Measurements from ENCODE around the gene IKZF1.

IKZF1 gene

GRCh38 chr7:50370884-50371283, 66.4 kb downstream of the IKZF1 start:
- peak overlapping the region; percentile 99 for H3K27ac Mint-ChIP-seq
- no peak for DNase-seq
- H3K36me3 Mint-ChIP-seq (ENCODE audit: low read depth) = peaks cover 99% of the 10 kb centered on the region
- no peaks in the 10 kb centered on the region for H3K9me3 Mint-ChIP-seq
- H3K27me3 Mint-ChIP-seq = no peaks in the 10 kb centered on the region
- peaks cover 97% of the 10 kb centered on the region for H3K4me1 Mint-ChIP-seq (ENCODE audit: low read depth)
- peak overlapping the region; percentile 62 for H3K4me3 Mint-ChIP-seq

DNA sequence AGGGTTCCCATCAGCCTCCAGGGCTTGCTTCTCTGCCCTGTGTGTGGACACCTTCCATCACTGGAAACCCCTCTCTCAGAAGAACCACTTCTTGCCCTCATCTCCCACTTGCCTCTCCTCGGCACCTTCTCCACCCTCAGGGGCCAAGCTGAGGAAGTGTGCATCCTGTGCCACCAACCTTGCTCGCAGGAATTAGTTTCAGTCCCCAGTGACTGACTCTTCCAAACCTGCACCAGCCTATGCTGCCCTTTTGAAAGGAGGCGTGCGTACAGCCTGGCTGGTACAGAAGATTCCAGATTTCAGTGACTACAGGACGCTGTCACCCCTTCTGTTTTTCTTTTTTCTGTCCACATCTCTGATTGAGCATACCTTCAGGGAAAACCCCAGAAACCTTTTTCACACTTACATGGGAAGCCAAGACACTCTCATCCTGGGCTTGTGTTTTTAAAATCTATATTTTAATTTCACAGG, 67.1 kb downstream of the IKZF1 start:
- peak overlapping the region; percentile 99 for H3K27ac Mint-ChIP-seq
- H3K4me1 Mint-ChIP-seq (ENCODE audit: low read depth) = peaks cover 98% of the 10 kb centered on the region
- no peak for DNase-seq
- H3K36me3 Mint-ChIP-seq (ENCODE audit: low read depth) = peaks cover 99% of the 10 kb centered on the region
- H3K9me3 Mint-ChIP-seq = no peaks in the 10 kb centered on the region
- no peaks in the 10 kb centered on the region for H3K27me3 Mint-ChIP-seq
- H3K4me3 Mint-ChIP-seq = peak overlapping the region; percentile 62

GRCh38 chr7:50372923-50373322, 68.4 kb downstream of the IKZF1 start:
- Mint-ChIP-seq H3K27ac (peak overlapping the region; percentile 99), H3K4me1 (ENCODE audit: low read depth) (peaks cover 98% of the 10 kb centered on the region), H3K4me3 (peak overlapping the region; percentile 23), H3K27me3 (no peaks in the 10 kb centered on the region), H3K36me3 (ENCODE audit: low read depth) (peaks cover 99% of the 10 kb centered on the region), H3K9me3 (no peaks in the 10 kb centered on the region)
- DNase-seq = no peak

DNA sequence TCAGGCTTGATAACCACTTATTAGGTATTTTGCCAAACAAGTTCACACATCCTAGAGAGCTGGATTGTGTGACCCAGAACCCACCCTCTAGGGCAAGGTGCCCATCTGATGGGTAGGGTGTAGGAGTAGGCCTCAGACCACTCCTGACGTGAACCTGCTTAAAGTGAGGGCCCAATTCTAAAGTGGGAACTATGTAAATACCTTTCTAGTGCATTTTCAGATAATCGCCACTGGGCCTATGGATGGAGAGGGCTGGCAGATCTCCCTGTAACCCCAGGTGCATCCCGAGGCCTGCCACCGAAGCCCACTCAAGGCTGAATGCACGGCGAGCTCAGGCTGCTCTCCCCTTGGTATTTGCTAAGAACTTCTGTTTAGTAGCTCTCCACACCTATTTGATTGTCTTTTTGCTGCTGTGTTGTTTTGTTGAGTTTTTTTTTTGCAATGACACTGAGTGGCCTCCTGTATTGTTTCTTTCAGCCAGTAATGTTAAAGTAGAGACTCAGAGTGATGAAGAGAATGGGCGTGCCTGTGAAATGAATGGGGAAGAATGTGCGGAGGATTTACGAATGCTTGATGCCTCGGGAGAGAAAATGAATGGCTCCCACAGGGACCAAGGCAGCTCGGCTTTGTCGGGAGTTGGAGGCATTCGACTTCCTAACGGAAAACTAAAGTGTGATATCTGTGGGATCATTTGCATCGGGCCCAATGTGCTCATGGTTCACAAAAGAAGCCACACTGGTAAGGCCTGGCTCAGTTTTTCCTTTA, 71.7 kb downstream of the IKZF1 start:
- Mint-ChIP-seq H3K4me1 (ENCODE audit: low read depth) (peaks cover 99% of the 10 kb centered on the region), H3K27ac (peak overlapping the region; percentile 86), H3K36me3 (ENCODE audit: low read depth) (peaks cover 99% of the 10 kb centered on the region), H3K9me3 (no peaks in the 10 kb centered on the region), H3K4me3 (no peak overlapping the region), H3K27me3 (no peaks in the 10 kb centered on the region)
- no peak for DNase-seq

- peak overlapping the region; percentile 86 for H3K27ac Mint-ChIP-seq
- peaks cover 99% of the 10 kb centered on the region for H3K36me3 Mint-ChIP-seq (ENCODE audit: low read depth)
- no peaks in the 10 kb centered on the region for H3K27me3 Mint-ChIP-seq
- no peak overlapping the region for H3K4me3 Mint-ChIP-seq
- no peaks in the 10 kb centered on the region for H3K9me3 Mint-ChIP-seq
- peaks cover 98% of the 10 kb centered on the region for H3K4me1 Mint-ChIP-seq (ENCODE audit: low read depth)
- no peak for DNase-seq
These were observed 72.8 kb downstream of the IKZF1 start for GRCh38 chr7:50377356-50377755.

DNA sequence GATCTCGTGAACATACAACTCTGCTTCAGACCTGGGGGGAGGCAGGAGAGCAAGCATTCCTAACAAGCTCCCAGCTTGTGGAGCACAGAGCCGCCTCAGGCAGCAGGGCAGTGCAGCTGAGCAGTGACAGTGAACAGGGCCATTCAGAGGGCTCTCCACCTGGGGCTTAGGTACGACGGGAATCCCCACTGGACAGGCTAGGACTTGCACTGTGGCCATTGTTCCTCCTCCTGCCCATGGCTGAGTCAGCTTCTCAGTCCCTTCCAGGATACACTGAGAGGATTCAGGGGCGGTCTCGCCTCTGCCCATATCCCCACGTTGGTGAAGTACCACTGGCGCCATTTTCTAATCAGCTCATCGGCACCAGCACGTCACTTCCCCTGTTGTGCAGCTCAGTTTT, 74.6 kb downstream of the IKZF1 start:
- Mint-ChIP-seq H3K36me3 (ENCODE audit: low read depth) (peaks cover 99% of the 10 kb centered on the region), H3K27ac (peak overlapping the region; percentile 86), H3K4me3 (no peak overlapping the region), H3K27me3 (no peaks in the 10 kb centered on the region), H3K9me3 (no peaks in the 10 kb centered on the region), H3K4me1 (ENCODE audit: low read depth) (peaks cover 98% of the 10 kb centered on the region)
- DNase-seq = no peak

DNA sequence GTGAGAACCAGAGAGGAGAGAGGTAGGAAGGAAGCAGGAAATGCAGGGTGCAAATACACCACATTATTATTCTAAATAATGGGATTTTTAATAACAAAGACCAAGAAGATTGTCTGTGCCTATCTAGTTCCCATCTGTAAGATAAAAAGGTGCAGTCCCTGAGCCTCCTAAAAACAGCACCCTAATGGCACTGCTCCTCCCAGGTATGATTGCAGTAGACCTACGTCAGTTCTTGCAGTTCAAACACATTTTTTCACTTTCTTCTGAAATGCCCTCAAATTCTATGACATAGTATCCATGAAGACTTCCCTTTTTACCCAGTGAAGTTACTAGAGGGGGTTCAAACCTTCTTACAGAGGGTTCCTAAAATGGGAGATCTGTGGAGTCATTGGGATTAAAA, 75.0 kb downstream of the IKZF1 start:
- H3K4me1 Mint-ChIP-seq (ENCODE audit: low read depth) = peaks cover 98% of the 10 kb centered on the region
- no peaks in the 10 kb centered on the region for H3K9me3 Mint-ChIP-seq
- peak overlapping the region; percentile 86 for H3K27ac Mint-ChIP-seq
- no peak for DNase-seq
- H3K27me3 Mint-ChIP-seq = no peaks in the 10 kb centered on the region
- peaks cover 99% of the 10 kb centered on the region for H3K36me3 Mint-ChIP-seq (ENCODE audit: low read depth)
- no peak overlapping the region for H3K4me3 Mint-ChIP-seq

DNA sequence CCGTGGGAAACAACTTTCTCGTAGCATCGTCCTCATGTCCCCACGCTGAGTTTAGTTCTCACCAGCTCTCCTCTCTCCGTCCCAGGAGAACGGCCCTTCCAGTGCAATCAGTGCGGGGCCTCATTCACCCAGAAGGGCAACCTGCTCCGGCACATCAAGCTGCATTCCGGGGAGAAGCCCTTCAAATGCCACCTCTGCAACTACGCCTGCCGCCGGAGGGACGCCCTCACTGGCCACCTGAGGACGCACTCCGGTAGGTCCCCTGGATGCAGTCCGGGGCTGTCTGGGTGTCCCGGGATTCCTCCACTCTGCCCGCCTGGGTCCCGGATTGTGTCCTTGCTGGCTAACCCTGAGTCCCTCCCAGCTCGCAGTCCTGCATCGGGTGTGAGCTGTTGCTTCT, 77.9 kb downstream of the IKZF1 start:
- H3K36me3 Mint-ChIP-seq (ENCODE audit: low read depth) = peaks cover 98% of the 10 kb centered on the region
- H3K4me1 Mint-ChIP-seq (ENCODE audit: low read depth) = peaks cover 93% of the 10 kb centered on the region
- H3K9me3 Mint-ChIP-seq = no peaks in the 10 kb centered on the region
- no peak overlapping the region for H3K4me3 Mint-ChIP-seq
- H3K27me3 Mint-ChIP-seq = no peaks in the 10 kb centered on the region
- H3K27ac Mint-ChIP-seq = peak overlapping the region; percentile 86
- no peak for DNase-seq

GRCh38 chr7:50387351-50387750, 82.8 kb downstream of the IKZF1 start:
- Mint-ChIP-seq H3K36me3 (ENCODE audit: low read depth) (peaks cover 98% of the 10 kb centered on the region), H3K27me3 (no peaks in the 10 kb centered on the region), H3K4me3 (no peak overlapping the region), H3K27ac (peak overlapping the region; percentile 88), H3K4me1 (ENCODE audit: low read depth) (peaks cover 91% of the 10 kb centered on the region), H3K9me3 (no peaks in the 10 kb centered on the region)
- no peak for DNase-seq

DNA sequence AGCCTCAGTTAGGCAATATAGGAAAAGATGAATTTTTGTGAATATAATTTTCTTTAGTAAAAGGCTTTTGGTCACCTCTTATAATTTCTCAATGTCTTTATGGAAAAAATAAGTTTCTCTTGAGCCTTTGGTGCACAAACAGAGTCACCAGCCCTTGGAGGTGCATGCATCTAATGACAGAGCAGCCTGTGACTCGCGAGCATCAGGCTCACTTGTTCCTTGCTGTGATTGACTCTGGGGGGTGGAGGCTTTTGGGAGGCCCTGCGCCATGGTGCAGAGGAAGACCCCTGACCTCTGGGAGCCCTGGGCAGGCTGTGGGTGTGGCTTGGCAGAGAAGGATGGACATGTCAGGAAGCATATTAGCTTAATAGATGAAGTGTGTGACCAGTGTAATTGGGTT, 85.4 kb downstream of the IKZF1 start:
- Mint-ChIP-seq H3K9me3 (peaks cover 3% of the 10 kb centered on the region), H3K36me3 (ENCODE audit: low read depth) (peaks cover 98% of the 10 kb centered on the region), H3K27me3 (no peaks in the 10 kb centered on the region), H3K4me1 (ENCODE audit: low read depth) (peaks cover 90% of the 10 kb centered on the region), H3K27ac (peak overlapping the region; percentile 99), H3K4me3 (no peak overlapping the region)
- DNase-seq = no peak

GRCh38 chr7:50391386-50391785, 86.9 kb downstream of the IKZF1 start:
- H3K4me1 Mint-ChIP-seq (ENCODE audit: low read depth) = peaks cover 90% of the 10 kb centered on the region
- H3K9me3 Mint-ChIP-seq = peaks cover 3% of the 10 kb centered on the region
- no peaks in the 10 kb centered on the region for H3K27me3 Mint-ChIP-seq
- peak overlapping the region; percentile 99 for H3K27ac Mint-ChIP-seq
- DNase-seq = no peak
- no peak overlapping the region for H3K4me3 Mint-ChIP-seq
- peaks cover 95% of the 10 kb centered on the region for H3K36me3 Mint-ChIP-seq (ENCODE audit: low read depth)

DNA sequence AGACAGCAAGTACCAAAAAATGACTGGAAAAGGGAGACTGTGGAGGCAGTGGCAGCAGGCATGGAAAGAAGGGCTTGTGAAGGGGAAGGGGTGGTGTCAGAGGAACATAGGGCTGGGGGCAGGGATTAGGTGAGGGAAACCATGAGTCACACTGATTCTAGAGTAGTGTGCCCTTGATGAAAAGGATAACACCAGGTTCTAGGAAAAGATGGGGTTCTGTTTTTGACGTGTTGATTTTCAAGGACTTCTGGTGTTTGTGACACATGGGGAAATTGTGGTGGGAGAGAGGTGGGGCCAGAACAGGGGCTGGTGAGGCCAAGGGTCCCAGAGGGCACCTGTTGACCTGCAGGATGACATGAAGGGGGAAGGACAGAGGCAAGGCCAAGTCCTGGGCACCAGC, 88.6 kb downstream of the IKZF1 start:
- H3K36me3 Mint-ChIP-seq (ENCODE audit: low read depth) = peaks cover 95% of the 10 kb centered on the region
- DNase-seq = peak; percentile 75

DNA sequence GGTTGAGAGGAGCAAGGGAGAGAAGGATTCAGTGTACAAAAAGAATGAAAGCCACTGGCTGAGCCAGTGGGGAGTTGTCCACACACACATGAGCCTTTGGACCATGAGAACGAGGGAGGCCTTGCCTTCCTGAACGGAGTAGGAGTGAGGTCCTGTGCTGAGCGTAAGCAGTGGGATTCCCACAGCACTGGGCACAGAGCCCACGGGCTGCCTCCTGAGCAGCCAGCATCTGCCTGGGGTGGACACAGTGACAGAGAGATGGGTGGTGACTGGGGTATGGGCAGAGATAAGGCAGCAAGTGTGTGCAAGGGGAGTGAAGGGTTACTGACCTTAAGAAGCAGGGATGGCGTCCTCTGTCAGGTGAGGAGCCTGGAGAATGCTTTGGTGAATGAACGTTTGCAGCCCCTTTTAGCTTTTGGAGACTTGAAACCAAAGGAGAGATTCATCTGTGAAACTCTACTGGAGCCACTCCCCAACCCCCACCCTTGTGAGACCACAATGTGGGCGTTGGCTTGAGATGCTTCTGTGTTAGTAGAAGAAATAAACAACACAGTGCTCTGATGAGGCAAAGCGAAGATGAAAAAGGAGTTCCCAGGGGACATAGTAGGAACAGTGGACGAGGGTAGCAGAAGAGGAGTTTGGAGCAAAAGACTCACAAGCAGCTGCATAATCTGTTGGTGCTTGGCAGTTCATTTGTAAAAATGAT, 89.2 kb downstream of the IKZF1 start:
- Mint-ChIP-seq H3K9me3 (peaks cover 3% of the 10 kb centered on the region), H3K4me3 (peak overlapping the region; percentile 71)
- DNase-seq = no peak

More for the DNA sequence above, 88.6 kb downstream of the IKZF1 start:
- Mint-ChIP-seq H3K4me1 (ENCODE audit: low read depth) (peaks cover 94% of the 10 kb centered on the region), H3K27ac (peak overlapping the region; percentile 99), H3K4me3 (peak overlapping the region; percentile 71), H3K9me3 (peaks cover 3% of the 10 kb centered on the region), H3K27me3 (no peaks in the 10 kb centered on the region)

DNA sequence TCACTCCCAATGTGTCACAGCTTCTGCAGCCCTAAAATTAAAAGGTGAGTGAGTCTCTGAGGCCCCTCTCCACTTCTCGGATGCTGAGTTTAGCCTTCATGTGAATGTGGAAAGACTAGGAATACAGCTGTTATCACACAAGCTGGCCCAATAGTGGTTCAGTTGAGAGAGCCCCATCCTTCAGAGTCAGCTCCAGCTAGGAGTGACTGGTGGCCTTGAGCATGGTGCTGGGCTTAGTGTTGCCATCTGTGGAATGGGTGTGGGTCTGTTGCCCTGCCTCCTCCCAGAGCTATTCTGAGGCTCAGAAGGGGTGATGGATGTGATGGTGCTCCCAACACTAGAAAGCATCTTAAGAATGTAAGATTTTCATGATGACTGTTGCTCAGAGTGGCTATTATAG, 89.8 kb downstream of the IKZF1 start:
- DNase-seq = no peak
- Mint-ChIP-seq H3K27me3 (no peaks in the 10 kb centered on the region), H3K9me3 (peaks cover 3% of the 10 kb centered on the region), H3K27ac (peak overlapping the region; percentile 99), H3K4me1 (ENCODE audit: low read depth) (peaks cover 92% of the 10 kb centered on the region), H3K4me3 (peak overlapping the region; percentile 71), H3K36me3 (ENCODE audit: low read depth) (peaks cover 94% of the 10 kb centered on the region)

More for the DNA sequence above, 89.2 kb downstream of the IKZF1 start:
- H3K4me1 Mint-ChIP-seq (ENCODE audit: low read depth) = peaks cover 94% of the 10 kb centered on the region
- peaks cover 95% of the 10 kb centered on the region for H3K36me3 Mint-ChIP-seq (ENCODE audit: low read depth)
- peak overlapping the region; percentile 99 for H3K27ac Mint-ChIP-seq
- no peaks in the 10 kb centered on the region for H3K27me3 Mint-ChIP-seq

GRCh38 chr7:50396856-50397255, 92.3 kb downstream of the IKZF1 start:
- Mint-ChIP-seq H3K36me3 (ENCODE audit: low read depth) (peaks cover 93% of the 10 kb centered on the region), H3K4me3 (peak overlapping the region; percentile 64)
- DNase-seq = no peak

More at GRCh38 chr7:50396856-50397255, 92.3 kb downstream of the IKZF1 start:
- H3K9me3 Mint-ChIP-seq = peaks cover 3% of the 10 kb centered on the region
- H3K27ac Mint-ChIP-seq = peak overlapping the region; percentile 98
- H3K4me1 Mint-ChIP-seq (ENCODE audit: low read depth) = peaks cover 89% of the 10 kb centered on the region
- no peaks in the 10 kb centered on the region for H3K27me3 Mint-ChIP-seq

Measured in activated T-cell treated with anti-CD3 and anti-CD28 coated beads, Interleukin-2, amount 50 U/mL, for 24 hours (primary cell).